Muscle of arm (tissue), 14 donors: Measurements from ENCODE around the gene NCAPD2. TPM values are rescaled to one million over a fixed set of nuclear protein-coding genes. Genes with fewer than 3 reads are reported as not detected.

Source experiments
- DNase-seq: peaks from one replicate; pipeline ENCODE4 v3.0.0-alpha.2; 2013
- long read RNA-seq, 11 donors: transcript quantifications; one replicate each; lab custom pipeline, GENCODE V29; 2026
- polyA plus RNA-seq, 12 donors: library from polyadenylated mRNA; unstranded; fragments of 120-200 nt; gene quantifications; one replicate each; pipeline ENCODE4 v1.2.1, GENCODE V29; 2013; ENCODE audit not compliant: insufficient read length in 12 of 12

NCAPD2 gene, protein sequence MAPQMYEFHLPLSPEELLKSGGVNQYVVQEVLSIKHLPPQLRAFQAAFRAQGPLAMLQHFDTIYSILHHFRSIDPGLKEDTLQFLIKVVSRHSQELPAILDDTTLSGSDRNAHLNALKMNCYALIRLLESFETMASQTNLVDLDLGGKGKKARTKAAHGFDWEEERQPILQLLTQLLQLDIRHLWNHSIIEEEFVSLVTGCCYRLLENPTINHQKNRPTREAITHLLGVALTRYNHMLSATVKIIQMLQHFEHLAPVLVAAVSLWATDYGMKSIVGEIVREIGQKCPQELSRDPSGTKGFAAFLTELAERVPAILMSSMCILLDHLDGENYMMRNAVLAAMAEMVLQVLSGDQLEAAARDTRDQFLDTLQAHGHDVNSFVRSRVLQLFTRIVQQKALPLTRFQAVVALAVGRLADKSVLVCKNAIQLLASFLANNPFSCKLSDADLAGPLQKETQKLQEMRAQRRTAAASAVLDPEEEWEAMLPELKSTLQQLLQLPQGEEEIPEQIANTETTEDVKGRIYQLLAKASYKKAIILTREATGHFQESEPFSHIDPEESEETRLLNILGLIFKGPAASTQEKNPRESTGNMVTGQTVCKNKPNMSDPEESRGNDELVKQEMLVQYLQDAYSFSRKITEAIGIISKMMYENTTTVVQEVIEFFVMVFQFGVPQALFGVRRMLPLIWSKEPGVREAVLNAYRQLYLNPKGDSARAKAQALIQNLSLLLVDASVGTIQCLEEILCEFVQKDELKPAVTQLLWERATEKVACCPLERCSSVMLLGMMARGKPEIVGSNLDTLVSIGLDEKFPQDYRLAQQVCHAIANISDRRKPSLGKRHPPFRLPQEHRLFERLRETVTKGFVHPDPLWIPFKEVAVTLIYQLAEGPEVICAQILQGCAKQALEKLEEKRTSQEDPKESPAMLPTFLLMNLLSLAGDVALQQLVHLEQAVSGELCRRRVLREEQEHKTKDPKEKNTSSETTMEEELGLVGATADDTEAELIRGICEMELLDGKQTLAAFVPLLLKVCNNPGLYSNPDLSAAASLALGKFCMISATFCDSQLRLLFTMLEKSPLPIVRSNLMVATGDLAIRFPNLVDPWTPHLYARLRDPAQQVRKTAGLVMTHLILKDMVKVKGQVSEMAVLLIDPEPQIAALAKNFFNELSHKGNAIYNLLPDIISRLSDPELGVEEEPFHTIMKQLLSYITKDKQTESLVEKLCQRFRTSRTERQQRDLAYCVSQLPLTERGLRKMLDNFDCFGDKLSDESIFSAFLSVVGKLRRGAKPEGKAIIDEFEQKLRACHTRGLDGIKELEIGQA (N-terminal part only)
- polyA plus RNA-seq = 10 to 100 TPM in 11 of 12 donors, not detected in 1; 28.7 to 53.7 (median 41.5) TPM
- long read RNA-seq, donor 1, full-length matches to known transcripts = 2 of 7 reads
- long read RNA-seq, donor 1, partial matches to known transcripts = 5 of 7 reads
- long read RNA-seq, donor 1, other reads (novel, unspliced or antisense) = 0 of 7 reads
- long read RNA-seq, donor 2, full-length matches to known transcripts = 3 of 3 reads
- long read RNA-seq, donor 2, partial matches to known transcripts = 0 of 3 reads
- long read RNA-seq, donor 2, other reads (novel, unspliced or antisense) = 0 of 3 reads
- long read RNA-seq, donor 3, full-length matches to known transcripts = 1 of 1 reads
- long read RNA-seq, donor 3, partial matches to known transcripts = 0 of 1 reads
- long read RNA-seq, donor 3, other reads (novel, unspliced or antisense) = 0 of 1 reads
- long read RNA-seq, donor 4, full-length matches to known transcripts = 2 of 2 reads
- long read RNA-seq, donor 4, partial matches to known transcripts = 0 of 2 reads
- long read RNA-seq, donor 4, other reads (novel, unspliced or antisense) = 0 of 2 reads
- long read RNA-seq, donor 5 = 0 reads
- long read RNA-seq, donor 6 = 0 reads
- long read RNA-seq, donor 7 = 0 reads
- long read RNA-seq, donor 8, full-length matches to known transcripts = 3 of 3 reads
- long read RNA-seq, donor 8, partial matches to known transcripts = 0 of 3 reads
- long read RNA-seq, donor 8, other reads (novel, unspliced or antisense) = 0 of 3 reads
- long read RNA-seq, donor 9, full-length matches to known transcripts = 2 of 2 reads
- long read RNA-seq, donor 9, partial matches to known transcripts = 0 of 2 reads
- long read RNA-seq, donor 9, other reads (novel, unspliced or antisense) = 0 of 2 reads
- long read RNA-seq, donor 10, full-length matches to known transcripts = 1 of 1 reads
- long read RNA-seq, donor 10, partial matches to known transcripts = 0 of 1 reads
- long read RNA-seq, donor 10, other reads (novel, unspliced or antisense) = 0 of 1 reads
- long read RNA-seq, donor 11, full-length matches to known transcripts = 4 of 4 reads
- long read RNA-seq, donor 11, partial matches to known transcripts = 0 of 4 reads
- long read RNA-seq, donor 11, other reads (novel, unspliced or antisense) = 0 of 4 reads

DNA sequence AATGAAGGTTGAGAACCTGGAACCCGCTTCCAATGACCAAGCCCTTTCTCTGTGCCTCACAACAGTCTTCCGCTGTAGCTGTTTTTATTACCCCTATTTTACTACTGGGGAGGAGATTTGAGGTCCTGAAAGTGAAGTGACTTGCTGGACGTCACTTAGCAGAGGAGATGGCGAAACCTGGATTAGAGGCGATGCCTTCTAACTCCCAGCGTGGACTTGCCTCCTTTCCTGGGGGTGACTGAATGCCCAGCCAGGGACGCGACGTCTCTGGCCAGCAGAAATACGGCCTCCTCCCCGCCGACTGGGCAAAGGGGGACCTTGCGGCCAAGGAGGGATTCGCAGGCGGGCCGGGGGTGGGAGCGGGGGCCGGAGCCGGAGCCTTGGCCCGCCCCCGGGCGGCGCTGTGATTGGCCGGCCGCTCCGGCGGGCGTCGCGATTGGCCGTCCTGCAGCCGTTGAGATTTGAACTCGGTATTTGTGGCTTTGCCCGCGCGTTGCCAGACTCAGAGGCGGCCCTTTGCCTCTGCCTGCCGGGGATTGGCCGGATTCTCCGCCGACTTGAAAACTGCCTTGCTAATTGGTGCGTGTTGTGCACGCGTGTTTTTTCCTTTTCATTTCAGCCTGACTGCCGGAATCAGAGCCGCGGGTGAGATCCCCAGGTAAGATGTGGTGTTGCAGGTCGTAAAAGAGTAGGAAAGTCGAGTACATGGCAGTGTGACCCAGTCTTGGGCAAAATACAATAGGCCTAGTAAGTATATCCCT lies at the start of gene NCAPD2:
Gene NCAPD2, plus strand, starts transcription at position 606 of the 761 bp plus-strand sequence. CDS start 997 bp downstream, outside the sequence.
- DNase-seq = peak; percentile 95

DNA sequence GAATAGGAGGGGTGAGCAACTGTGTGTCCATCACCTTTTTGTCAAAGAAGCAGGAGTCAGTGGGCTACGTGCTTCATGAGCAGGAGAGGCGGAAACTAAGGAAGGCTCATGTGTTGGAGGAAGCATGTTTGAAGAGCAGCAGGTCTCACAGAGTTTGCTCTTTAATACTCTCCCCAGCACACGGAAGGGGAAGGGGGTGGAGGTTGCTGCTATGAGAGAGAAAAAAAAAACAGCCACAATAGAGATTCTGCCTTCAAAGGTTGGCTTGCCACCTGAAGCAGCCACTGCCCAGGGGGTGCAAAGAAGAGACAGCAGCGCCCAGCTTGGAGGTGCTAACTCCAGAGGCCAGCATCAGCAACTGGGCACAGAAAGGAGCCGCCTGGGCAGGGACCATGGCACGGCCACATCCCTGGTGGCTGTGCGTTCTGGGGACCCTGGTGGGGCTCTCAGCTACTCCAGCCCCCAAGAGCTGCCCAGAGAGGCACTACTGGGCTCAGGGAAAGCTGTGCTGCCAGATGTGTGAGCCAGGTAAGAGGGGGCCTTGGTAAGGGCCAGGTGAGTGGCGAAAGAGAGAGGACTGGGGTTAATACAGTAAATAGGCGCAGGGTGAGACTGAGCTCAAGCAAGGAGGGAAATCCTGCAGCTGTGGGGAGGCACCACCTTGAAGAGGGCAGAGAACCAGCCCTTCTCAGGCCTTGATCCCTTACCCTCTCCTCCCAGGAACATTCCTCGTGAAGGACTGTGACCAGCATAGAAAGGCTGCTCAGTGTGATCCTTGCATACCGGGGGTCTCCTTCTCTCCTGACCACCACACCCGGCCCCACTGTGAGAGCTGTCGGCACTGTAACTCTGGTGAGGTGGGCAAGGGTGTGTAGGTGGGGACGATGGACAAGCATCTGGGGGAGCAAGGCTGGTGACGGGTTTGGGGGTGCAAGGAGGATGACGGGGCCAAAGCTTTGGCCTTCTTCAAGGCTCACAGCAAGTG lies 48.9 kb upstream of the NCAPD2 start, which contains the start of gene CD27:
Gene CD27, plus strand, starts transcription at position 252 of the 985 bp plus-strand sequence. Its CDS starts 141 bp downstream, at position 393.
- no peak for DNase-seq

DNA sequence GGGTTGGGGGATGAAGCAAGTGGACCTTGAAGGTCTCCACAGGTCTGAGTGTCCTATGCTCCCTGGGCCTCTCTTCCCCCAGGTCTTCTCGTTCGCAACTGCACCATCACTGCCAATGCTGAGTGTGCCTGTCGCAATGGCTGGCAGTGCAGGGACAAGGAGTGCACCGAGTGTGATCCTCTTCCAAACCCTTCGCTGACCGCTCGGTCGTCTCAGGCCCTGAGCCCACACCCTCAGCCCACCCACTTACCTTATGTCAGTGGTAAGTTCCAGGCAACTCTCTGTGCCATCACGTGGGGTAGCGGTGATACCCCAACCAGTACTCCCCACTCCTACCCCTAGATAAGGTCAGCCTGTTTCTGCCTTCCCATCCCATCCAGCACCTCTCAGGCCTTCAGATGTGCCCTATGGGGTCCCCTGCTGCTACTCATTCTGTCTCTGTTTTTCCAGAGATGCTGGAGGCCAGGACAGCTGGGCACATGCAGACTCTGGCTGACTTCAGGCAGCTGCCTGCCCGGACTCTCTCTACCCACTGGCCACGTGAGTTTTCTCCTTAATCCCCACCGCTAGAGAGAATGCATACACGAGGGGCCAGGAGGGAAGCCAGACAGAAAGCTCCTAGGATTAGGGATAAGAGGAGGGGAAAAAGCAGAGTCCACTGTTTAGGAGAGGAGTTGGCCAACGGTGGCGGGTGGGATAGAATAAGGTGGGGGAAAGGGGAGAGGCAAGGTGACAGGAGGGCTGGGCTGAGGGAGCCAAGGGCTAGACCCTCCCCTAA lies 43.6 kb upstream of the NCAPD2 start:
- no peak for DNase-seq

DNA sequence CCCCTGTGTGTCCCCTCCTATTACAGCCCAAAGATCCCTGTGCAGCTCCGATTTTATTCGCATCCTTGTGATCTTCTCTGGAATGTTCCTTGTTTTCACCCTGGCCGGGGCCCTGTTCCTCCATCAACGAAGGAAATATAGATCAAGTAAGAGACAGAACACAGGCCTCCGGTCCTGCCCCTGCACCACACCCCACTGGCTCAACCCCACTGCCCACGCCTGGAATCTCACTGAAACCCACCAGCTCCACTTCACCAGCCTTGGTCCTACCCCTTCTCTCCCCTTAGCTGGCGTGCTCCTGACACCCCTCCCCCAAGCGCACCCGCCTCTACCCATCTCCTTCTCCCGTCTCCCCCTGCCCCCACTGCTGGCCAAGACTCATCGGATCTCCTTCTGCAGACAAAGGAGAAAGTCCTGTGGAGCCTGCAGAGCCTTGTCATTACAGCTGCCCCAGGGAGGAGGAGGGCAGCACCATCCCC lies 43.0 kb upstream of the NCAPD2 start:
- no peak for DNase-seq

DNA sequence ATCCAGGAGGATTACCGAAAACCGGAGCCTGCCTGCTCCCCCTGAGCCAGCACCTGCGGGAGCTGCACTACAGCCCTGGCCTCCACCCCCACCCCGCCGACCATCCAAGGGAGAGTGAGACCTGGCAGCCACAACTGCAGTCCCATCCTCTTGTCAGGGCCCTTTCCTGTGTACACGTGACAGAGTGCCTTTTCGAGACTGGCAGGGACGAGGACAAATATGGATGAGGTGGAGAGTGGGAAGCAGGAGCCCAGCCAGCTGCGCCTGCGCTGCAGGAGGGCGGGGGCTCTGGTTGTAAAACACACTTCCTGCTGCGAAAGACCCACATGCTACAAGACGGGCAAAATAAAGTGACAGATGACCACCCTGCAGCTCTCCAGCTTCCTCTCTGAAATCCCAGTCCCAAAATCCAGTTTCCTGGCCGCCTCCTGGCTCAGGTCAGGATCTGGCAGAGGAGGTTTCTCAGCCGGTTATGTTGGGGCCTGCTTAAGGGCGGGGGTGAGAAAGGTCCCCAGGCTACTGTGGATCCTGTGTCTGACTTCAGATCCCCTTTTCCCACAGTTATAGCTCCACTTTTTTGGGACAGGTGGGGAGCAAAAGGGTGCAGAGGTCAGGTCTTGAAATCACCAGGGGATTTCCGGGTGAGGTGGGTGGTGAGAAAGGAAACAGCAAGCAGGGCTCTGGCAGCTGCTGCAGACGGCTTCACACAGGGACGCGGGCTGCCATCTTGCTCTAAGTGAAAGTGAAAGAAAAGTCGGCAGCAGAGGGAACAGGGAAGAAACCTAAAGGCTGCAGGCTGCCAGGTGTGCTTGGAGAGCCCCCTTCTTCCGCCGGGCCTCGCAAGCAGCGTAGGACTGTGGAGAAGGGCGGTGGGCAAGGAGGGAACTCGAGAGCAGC lies 42.3 kb upstream of the NCAPD2 start, which contains the start of gene TAPBPL:
Gene TAPBPL, plus strand, starts transcription at position 695 of the 897 bp plus-strand sequence. CDS start 207 bp downstream, outside the sequence.
- DNase-seq = peak; percentile 92

DNA sequence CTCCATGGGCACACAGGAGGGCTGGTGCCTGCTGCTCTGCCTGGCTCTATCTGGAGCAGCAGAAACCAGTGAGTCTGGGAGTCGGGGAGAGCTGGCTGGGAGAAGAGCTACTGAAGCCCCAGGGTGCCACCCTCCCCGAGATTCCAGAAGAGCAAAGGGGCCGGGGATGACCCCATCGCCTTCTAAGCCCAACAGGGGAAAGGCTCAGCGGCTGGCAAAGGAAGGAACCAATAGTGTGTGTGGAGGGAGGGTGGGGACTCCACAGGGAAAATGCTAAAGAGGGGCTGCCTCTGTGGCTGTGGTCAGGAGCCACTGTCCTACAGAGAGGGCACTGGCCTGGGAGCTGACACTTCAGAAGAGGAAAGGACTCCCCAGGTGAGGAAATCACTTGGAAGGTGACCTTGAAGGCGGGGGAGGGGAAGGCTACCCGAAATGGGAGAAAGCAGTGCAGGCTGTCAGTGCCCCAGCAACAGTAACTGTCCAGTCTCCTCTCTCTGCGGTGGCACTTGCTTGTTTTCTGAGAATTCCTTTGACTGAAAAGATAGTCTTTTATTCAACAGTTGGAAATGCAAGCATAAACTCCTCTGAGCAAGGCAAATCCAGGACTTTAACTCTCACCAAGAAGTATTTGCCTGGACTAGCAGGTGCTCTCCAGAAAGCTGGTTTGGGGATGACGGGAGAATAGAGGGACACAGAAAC lies 41.5 kb upstream of the NCAPD2 start:
- DNase-seq = no peak

DNA sequence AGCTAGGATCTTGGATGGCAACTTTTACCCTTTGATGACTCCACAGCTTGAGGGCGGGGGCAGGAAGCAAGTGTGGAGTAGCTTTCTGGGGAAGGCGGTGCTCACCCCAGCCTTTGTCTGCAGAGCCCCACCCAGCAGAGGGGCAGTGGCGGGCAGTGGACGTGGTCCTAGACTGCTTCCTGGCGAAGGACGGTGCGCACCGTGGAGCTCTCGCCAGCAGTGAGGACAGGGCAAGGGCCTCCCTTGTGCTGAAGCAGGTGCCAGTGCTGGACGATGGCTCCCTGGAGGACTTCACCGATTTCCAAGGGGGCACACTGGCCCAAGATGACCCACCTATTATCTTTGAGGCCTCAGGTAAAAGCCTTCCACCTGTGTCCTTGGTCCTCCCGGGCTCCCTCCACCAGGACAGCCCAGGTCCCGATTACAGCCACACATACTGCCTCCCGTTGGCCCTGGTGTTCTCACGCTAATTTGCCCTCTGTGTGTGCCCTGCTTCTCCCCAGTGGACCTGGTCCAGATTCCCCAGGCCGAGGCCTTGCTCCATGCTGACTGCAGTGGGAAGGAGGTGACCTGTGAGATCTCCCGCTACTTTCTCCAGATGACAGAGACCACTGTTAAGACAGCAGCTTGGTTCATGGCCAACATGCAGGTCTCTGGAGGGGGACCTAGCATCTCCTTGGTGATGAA lies 40.8 kb upstream of the NCAPD2 start:
- DNase-seq = no peak

DNA sequence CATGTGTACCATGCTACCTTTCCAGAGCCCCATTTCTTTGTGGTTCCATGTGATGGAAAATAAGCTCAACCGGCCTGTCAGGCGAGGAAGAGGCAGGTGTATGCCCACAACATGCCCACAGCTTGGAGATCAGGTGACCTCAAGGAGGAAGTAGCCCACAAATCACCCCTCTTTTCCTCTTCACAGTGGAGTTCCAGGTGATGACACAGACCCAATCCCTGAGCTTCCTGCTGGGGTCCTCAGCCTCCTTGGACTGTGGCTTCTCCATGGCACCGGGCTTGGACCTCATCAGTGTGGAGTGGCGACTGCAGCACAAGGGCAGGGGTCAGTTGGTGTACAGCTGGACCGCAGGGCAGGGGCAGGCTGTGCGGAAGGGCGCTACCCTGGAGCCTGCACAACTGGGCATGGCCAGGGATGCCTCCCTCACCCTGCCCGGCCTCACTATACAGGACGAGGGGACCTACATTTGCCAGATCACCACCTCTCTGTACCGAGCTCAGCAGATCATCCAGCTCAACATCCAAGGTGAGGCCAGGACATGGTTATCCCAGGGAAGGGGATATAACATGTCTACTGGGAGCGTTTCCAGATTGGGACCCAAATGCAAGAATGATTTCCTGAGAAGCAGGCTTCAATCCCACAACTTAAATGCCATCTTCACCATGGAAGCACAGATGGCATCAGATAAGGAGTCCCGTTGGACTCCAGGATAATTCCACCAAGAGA lies 36.5 kb upstream of the NCAPD2 start:
- no peak for DNase-seq

DNA sequence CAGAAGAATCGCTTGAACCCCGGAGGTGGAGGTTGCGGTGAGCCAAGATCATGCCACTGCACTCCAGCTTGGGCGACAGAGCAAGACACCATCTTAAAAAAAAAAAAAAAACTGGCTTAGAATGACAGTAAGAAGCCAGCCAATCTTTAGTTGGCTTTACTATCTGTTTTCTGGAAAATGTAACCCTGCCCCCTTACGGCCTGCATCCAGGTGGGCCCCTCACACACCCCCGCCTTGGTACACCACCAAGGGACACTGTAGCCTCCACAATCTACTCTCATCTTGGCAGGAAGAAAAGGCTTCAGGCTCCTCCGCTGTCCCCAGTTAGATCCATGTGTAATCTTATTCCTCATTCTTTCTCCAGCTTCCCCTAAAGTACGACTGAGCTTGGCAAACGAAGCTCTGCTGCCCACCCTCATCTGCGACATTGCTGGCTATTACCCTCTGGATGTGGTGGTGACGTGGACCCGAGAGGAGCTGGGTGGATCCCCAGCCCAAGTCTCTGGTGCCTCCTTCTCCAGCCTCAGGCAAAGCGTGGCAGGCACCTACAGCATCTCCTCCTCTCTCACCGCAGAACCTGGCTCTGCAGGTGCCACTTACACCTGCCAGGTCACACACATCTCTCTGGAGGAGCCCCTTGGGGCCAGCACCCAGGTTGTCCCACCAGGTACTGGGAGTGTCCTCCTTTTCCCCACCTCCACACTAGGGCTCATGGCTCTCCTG lies 35.5 kb upstream of the NCAPD2 start:
- DNase-seq = no peak

DNA sequence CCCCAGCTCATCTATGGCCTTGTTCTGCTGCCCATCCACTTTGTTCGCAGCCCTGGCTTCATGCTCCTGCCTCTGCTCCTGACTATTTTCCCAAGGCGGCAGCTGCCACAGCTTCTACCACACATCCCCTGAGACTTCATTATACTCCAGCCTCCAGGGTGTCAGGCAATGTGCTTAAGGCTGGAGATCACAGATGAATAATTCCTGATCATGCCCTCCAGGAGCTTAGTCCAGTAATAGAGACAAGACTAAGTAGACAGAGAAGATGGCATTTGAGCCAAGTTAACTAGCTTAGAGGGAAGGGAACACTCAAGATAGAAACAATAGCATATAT lies 34.9 kb upstream of the NCAPD2 start:
- no peak for DNase-seq

DNA sequence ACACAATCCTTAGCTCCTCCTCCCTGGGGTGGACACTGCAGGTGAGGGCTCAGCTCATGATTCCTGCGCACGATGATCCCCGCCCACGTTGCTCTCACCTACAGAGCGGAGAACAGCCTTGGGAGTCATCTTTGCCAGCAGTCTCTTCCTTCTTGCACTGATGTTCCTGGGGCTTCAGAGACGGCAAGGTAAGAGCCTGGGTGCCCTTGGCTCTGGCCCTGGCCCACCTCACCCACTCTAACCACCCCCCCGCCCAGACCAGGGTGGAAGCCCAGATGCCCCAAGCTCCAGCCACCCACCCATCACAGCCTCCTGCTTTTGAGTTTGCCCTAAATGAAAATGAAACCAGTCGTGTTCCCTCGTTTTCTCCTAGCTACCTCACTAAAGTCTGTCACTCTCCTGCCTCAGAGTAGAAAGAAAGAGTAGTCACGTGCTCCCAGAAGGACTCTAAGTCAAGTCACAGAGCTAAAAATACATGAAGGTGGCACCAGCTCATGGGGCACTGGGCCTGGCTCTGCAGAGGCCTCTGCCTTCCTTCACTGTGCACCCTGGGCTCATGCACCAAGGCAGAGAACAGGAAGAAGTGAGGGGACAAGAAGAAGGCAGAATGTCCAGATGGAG lies 33.0 kb upstream of the NCAPD2 start:
- DNase-seq = no peak
